Keratinocyte (primary cell): ENCODE results near the gene FEM1B. TPM values are rescaled to one million over a fixed set of nuclear protein-coding genes. Genes with fewer than 3 reads are reported as not detected.

Experiments used
- DNase-seq: peaks from one replicate; pipeline ENCODE4 v3.0.0-alpha.2; 2011; ENCODE audit warnings: low read depth, missing footprints, low spot score
- FAIRE-seq: peaks from 2 replicates; lab custom pipeline; 2011; peaks lifted over from hg19 to GRCh38; lab: Jason Lieb, UNC
- H2AFZ ChIP-seq: 2 replicates; pipeline ENCODE4 v1.6.0; 2012; ENCODE audit warnings: low read length, control low read depth, inconsistent platforms; ENCODE audit not compliant: control insufficient read depth
- H3K27ac ChIP-seq: 2 replicates; pipeline ENCODE4 v1.5.1; 2011; ENCODE audit warnings: low read length; ENCODE audit not compliant: control insufficient read depth, insufficient read depth
- H3K27me3 ChIP-seq: 3 replicates; pipeline ENCODE4 v1.6.0; 2011; ENCODE audit warnings: low read length; ENCODE audit not compliant: control insufficient read depth, insufficient read depth; ENCODE audit errors: extremely low read depth
- H3K36me3 ChIP-seq, 2 experiments: 2 replicates in 1 of 2; 3 replicates in 1 of 2; pipeline ENCODE4 v1.5.1; 2011; ENCODE audit warnings: low read length in 2 of 2, mild to moderate bottlenecking in 1 of 2; ENCODE audit not compliant: control insufficient read depth in 2 of 2, insufficient read depth in 2 of 2; ENCODE audit errors: extremely low read depth in 1 of 2
- H3K4me1 ChIP-seq: 3 replicates; pipeline ENCODE4 v1.5.1; 2011; ENCODE audit warnings: low read length; ENCODE audit not compliant: control insufficient read depth, insufficient read depth; ENCODE audit errors: extremely low read depth
- H3K4me2 ChIP-seq: 3 replicates; pipeline ENCODE4 v1.6.0; 2011; ENCODE audit warnings: low read depth, low read length; ENCODE audit not compliant: control insufficient read depth, insufficient read depth; ENCODE audit errors: extremely low read depth
- H3K4me3 ChIP-seq, 3 experiments: fragments of 200-600 bp in 1 of 3; sonication (generic) in 1 of 3; 2 replicates in 2 of 3; 3 replicates in 1 of 3; pipeline ENCODE4 v1.5.1; 2011 to 2016; ENCODE audit warnings: low read length in 3 of 3, mild to moderate bottlenecking in 3 of 3, control low read depth in 2 of 3, inconsistent platforms in 1 of 3, low read depth in 1 of 3, mixed read lengths in 1 of 3, mixed run types in 1 of 3, moderate library complexity in 1 of 3; ENCODE audit not compliant: control insufficient read depth in 2 of 3, insufficient read depth in 2 of 3; ENCODE audit errors: extremely low read depth in 1 of 3
- H3K79me2 ChIP-seq: 2 replicates; pipeline ENCODE4 v1.6.0; 2012; ENCODE audit warnings: low read length; ENCODE audit not compliant: control insufficient read depth, insufficient read depth
- H3K9ac ChIP-seq: 3 replicates; pipeline ENCODE4 v1.6.0; 2011; ENCODE audit warnings: low read length; ENCODE audit not compliant: control insufficient read depth, insufficient read depth; ENCODE audit errors: extremely low read depth
- H3K9me1 ChIP-seq: 3 replicates; pipeline ENCODE4 v1.6.0; 2011; ENCODE audit warnings: low read length; ENCODE audit not compliant: control insufficient read depth, insufficient read depth; ENCODE audit errors: extremely low read depth
- H3K9me3 ChIP-seq: 2 replicates; pipeline ENCODE4 v1.5.1; 2012; ENCODE audit warnings: low read depth, low read length; ENCODE audit not compliant: control insufficient read depth
- H4K20me1 ChIP-seq: 3 replicates; pipeline ENCODE4 v1.6.0; 2011; ENCODE audit warnings: low read length; ENCODE audit not compliant: control insufficient read depth, insufficient read depth; ENCODE audit errors: extremely low read depth
- CTCF ChIP-seq, 3 experiments: IDR thresholded peaks in 1 of 3; conservative IDR thresholded peaks in 1 of 3; optimal IDR thresholded peaks in 1 of 3; 2 replicates in 2 of 3; 3 replicates in 1 of 3; pipeline versions ENCODE3 to v1.5.1; 2011; ENCODE audit warnings: low read length in 3 of 3, mild to moderate bottlenecking in 3 of 3, moderate library complexity in 2 of 3, control low read depth in 1 of 3, inconsistent platforms in 1 of 3; ENCODE audit not compliant: insufficient read depth in 2 of 3; ENCODE audit errors: extremely low read depth in 1 of 3
- EZH2 ChIP-seq: IDR thresholded peaks from one replicate; pipeline ENCODE4 v1.6.1; 2012; ENCODE audit warnings: inconsistent platforms, mild to moderate bottlenecking, low read length, moderate library complexity
- dilution Hi-C: fragments of 300-500 bp; cut with MboI; formaldehyde crosslinking; loops from one replicate; pipeline ENCODE4 v1.7.0; 2020; ENCODE audit warnings: low sequenced_read_pairs; ENCODE audit not compliant: extremely low pct_ligation_motif_present
- polyA plus RNA-seq, 5 experiments: library from polyadenylated mRNA; depleted of rRNA in 3 of 5; stranded (reverse) in 3 of 5; stranded (forward) in 1 of 5; unstranded in 1 of 5; fragments of >200 nt; gene quantifications; 1 replicate in 1 of 5; 2 replicates in 3 of 5; 3 replicates in 1 of 5; pipeline versions ENCODE4 v1.2.1 to v1.2.3, GENCODE V29; 2011 to 2012; ENCODE audit warnings: missing spikeins in 2 of 5, low read depth in 1 of 5, low replicate concordance in 1 of 5

The FEM1B gene
- polyA plus RNA-seq, 1 donor (not counting 4 experiments of a cell fraction or from before 2014, with no cell fraction given), result 92.6 TPM

DNA sequence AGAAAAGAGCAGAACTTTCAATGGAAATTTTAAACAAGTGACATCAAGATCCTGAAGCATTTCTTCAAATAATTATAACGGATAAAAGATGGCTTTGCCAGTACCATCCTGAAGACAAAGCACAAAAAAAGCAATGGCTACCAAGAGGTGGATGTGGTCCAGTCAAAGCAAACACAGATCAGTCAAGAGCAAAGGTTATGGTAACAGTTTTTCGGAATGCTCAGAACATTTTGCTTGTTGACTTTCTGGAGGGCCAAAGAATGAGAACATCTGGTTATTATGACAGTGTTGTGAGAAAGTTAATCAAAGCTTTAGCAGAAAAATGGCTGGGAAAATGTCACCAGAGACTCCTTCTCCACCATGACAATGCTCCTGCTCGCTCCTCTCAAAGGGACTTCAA, 31.5 kb downstream of the FEM1B start:
- no peak for TF ChIP-seq EZH2
- TF ChIP-seq CTCF (optimal IDR thresholded peaks at IDR 0.05 in 1 of 3, IDR thresholded peaks at IDR 0.05 in 1 of 3, conservative IDR thresholded peaks at IDR 0.05 in 1 of 3; ENCODE audit: extremely low read depth in 1 of 3, insufficient read depth in 2 of 3, low read length in 3 of 3), result no peak
- H3K9me3 ChIP-seq, result no peaks in the 10 kb centered on the region
- H3K27ac ChIP-seq, result no peak overlapping the region
- H4K20me1 ChIP-seq, result no peaks in the 10 kb centered on the region
- H2AFZ ChIP-seq, result no peak overlapping the region
- DNase-seq (no peak), FAIRE-seq (no peak)
- no peak overlapping the region for H3K9ac ChIP-seq
- H3K9me1 ChIP-seq, result peaks cover 4% of the 10 kb centered on the region
- dilution Hi-C loops, result no loop called here
- no peaks in the 10 kb centered on the region for H3K36me3 ChIP-seq
- H3K4me2 ChIP-seq, result no peak overlapping the region
- no peak overlapping the region for H3K4me3 ChIP-seq
- peaks cover 18% of the 10 kb centered on the region for H3K27me3 ChIP-seq
- H3K79me2 ChIP-seq, result no peaks in the 10 kb centered on the region
- H3K4me1 ChIP-seq, result peaks cover 25% of the 10 kb centered on the region

GRCh38 chr15:68310178-68310803, 32.7 kb downstream of the FEM1B start:
- no peaks in the 10 kb centered on the region for H3K36me3 ChIP-seq
- peaks cover 13% of the 10 kb centered on the region for H3K4me1 ChIP-seq
- H3K9me1 ChIP-seq, result peaks cover 2% of the 10 kb centered on the region
- H3K79me2 ChIP-seq, result no peaks in the 10 kb centered on the region
- no peaks in the 10 kb centered on the region for H4K20me1 ChIP-seq
- no peak overlapping the region for H2AFZ ChIP-seq
- no peak for FAIRE-seq
- no peak for TF ChIP-seq EZH2
- no peak for TF ChIP-seq CTCF (optimal IDR thresholded peaks at IDR 0.05 in 1 of 3, IDR thresholded peaks at IDR 0.05 in 1 of 3, conservative IDR thresholded peaks at IDR 0.05 in 1 of 3; ENCODE audit: extremely low read depth in 1 of 3, insufficient read depth in 2 of 3, low read length in 3 of 3)
- no peak overlapping the region for H3K27ac ChIP-seq
- H3K4me3 ChIP-seq, result no peak overlapping the region
- H3K9ac ChIP-seq, result no peak overlapping the region
- H3K9me3 ChIP-seq, result no peaks in the 10 kb centered on the region
- no peak for DNase-seq
- H3K4me2 ChIP-seq, result no peak overlapping the region
- H3K27me3 ChIP-seq, result peaks cover 23% of the 10 kb centered on the region
- dilution Hi-C loops, result no loop called here
